ENCODE data around the gene NLRC5.
"Not testable (repeated sequence)": the region's sequence is repeated elsewhere in the genome, so short reads cannot be mapped to it uniquely, and the experiment has no call there.

The NLRC5 gene

DNA sequence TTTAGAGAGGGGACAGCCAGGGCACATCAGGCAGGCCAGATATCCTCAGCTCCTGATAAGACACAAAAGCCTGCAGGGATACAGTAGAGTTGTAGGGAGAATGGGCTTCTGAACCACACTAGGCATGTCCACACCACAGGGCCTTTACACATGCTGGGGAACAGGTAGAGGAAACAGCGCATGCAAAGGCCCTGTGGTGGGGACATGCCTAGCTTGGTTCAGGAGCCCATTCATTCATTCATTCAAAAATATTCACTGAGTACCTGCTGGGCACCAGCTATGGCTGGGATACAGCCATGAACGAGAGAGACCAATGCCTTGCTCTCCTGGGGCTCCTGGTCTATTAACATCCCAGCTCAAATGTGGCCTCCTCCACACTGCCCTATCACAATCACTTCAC lies 107.4 kb downstream of the NLRC5 start:
- TF ChIP-seq, protein P1, sequence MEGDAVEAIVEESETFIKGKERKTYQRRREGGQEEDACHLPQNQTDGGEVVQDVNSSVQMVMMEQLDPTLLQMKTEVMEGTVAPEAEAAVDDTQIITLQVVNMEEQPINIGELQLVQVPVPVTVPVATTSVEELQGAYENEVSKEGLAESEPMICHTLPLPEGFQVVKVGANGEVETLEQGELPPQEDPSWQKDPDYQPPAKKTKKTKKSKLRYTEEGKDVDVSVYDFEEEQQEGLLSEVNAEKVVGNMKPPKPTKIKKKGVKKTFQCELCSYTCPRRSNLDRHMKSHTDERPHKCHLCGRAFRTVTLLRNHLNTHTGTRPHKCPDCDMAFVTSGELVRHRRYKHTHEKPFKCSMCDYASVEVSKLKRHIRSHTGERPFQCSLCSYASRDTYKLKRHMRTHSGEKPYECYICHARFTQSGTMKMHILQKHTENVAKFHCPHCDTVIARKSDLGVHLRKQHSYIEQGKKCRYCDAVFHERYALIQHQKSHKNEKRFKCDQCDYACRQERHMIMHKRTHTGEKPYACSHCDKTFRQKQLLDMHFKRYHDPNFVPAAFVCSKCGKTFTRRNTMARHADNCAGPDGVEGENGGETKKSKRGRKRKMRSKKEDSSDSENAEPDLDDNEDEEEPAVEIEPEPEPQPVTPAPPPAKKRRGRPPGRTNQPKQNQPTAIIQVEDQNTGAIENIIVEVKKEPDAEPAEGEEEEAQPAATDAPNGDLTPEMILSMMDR (conservative IDR thresholded peaks at IDR 0.05; ENCODE audit: low read depth, low read length): no peak
- no peak for DNase-seq (ENCODE audit: low read depth)

GRCh38 chr16:57098188-57098841 lies 109.0 kb downstream of the NLRC5 start:
- DNase-seq (ENCODE audit: low read depth): no peak
- TF ChIP-seq, protein P1 (conservative IDR thresholded peaks at IDR 0.05; ENCODE audit: low read depth, low read length): no peak
- no peak overlapping the region for H3K4me3 ChIP-seq (ENCODE audit: low read length)

More for the DNA sequence above, 107.4 kb downstream of the NLRC5 start:
- no peak overlapping the region for H3K4me3 ChIP-seq (ENCODE audit: low read length)

DNA sequence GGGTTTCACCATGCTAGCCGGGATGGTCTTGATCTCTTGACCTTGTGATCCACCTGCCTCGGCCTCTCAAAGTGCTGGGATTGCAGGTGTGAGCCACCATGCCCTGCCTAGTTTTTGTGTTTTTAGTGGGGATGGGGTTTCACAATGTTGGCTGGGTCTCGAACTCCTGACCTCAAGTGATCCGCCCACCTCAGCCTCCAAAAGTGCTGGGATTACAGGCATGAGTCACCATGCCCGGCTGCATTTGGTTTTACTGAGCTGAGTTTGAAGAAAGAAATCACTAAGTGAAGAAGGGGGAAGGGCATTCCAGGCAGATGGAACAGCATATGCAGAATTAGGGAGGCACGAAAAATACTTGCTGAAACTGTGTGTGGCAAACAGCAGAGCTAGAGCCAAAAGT lies 110.6 kb downstream of the NLRC5 start:
- DNase-seq (ENCODE audit: low read depth); H3K4me3 ChIP-seq (ENCODE audit: low read length): not testable (repeated sequence)

GRCh38 chr16:57100445-57100844 lies 111.1 kb downstream of the NLRC5 start:
- no peak overlapping the region for H3K4me3 ChIP-seq (ENCODE audit: low read length)
- TF ChIP-seq, protein P1 (conservative IDR thresholded peaks at IDR 0.05; ENCODE audit: low read depth, low read length): no peak
- no peak for DNase-seq (ENCODE audit: low read depth)

GRCh38 chr16:57102888-57103851 lies 113.8 kb downstream of the NLRC5 start:
- H3K4me3 ChIP-seq (ENCODE audit: low read length): no peak overlapping the region
- no peak for DNase-seq (ENCODE audit: low read depth)
- TF ChIP-seq, protein P1 (conservative IDR thresholded peaks at IDR 0.05; ENCODE audit: low read depth, low read length): no peak

DNA sequence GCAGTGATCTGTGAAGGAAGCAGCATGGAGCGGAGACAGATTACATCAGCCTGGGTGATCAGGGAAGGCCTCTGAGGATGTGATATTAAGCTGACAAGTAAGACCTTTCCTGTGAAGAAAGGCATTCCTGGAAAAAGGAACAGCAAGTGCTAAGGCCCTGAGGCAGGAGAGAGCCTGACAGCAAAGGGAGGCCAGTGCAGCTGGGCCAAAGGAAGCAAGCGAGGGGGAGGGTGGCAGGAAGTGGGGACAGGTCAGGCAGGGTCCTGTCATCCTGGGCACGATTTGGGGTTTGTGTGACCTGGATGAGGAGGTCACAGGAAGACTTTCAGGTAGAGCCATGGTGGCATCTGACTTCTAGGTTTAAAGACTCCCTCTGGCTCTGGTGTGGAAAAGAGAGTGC lies 115.3 kb downstream of the NLRC5 start:
- TF ChIP-seq, protein P1 (conservative IDR thresholded peaks at IDR 0.05; ENCODE audit: low read depth, low read length): no peak

DNA sequence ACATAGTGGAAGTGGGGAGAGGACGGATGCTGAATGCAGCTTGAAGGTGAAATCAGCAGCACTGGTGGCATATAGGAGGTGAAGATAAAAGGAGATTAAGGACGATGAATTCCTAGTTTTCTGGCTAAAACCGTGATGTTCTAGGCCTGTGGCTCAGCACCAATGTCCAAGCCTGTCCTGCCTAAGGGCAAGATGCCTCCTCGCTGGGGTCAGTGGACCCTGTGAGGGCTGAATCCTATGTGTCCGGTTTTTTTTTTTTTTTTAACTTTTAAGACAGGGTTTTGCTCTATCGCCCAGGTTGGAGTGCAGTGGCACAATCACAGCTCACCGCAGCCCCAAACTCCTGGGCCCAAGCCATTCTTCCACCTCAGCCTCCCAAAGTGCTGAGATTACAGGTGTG lies 115.8 kb downstream of the NLRC5 start:
- TF ChIP-seq, protein P1 (conservative IDR thresholded peaks at IDR 0.05; ENCODE audit: low read depth, low read length): no peak
- no peak for DNase-seq (ENCODE audit: low read depth)

More for the DNA sequence above, 115.3 kb downstream of the NLRC5 start:
- H3K4me3 ChIP-seq (ENCODE audit: low read length): no peak overlapping the region
- no peak for DNase-seq (ENCODE audit: low read depth)

More for the DNA sequence above, 115.8 kb downstream of the NLRC5 start:
- no peak overlapping the region for H3K4me3 ChIP-seq (ENCODE audit: low read length)

All from retinal pigment epithelial cell (primary cell).